Ishikawa (cell line): Measurements from ENCODE around the gene OTOP2.
A peak's percentile ranks its signal among the peaks of the same experiment; 100 is the strongest.

Experiments used
- CEBPB ChIP-seq: IDR thresholded peaks from 2 replicates; pipeline ENCODE4 v1.6.1; 2012
- CREB1 ChIP-seq: IDR thresholded peaks from 2 replicates; pipeline ENCODE4 v1.6.1; 2012; ENCODE audit warnings: low read depth
- EGR1 ChIP-seq: IDR thresholded peaks from 2 replicates; pipeline ENCODE4 v1.6.1; 2012
- EP300 ChIP-seq: IDR thresholded peaks from 2 replicates; pipeline ENCODE4 v1.6.1; 2012; ENCODE audit warnings: borderline replicate concordance
- FOXM1 ChIP-seq: IDR thresholded peaks from 2 replicates; pipeline ENCODE4 v1.6.1; 2012; ENCODE audit warnings: low read depth, borderline replicate concordance
- NFIC ChIP-seq: IDR thresholded peaks from 2 replicates; pipeline ENCODE4 v1.6.1; 2012
- RAD21 ChIP-seq: IDR thresholded peaks from 2 replicates; pipeline ENCODE4 v1.6.1; 2012; ENCODE audit warnings: low read depth
- REST ChIP-seq: IDR thresholded peaks from 2 replicates; pipeline ENCODE4 v1.6.1; 2012; ENCODE audit warnings: low read depth, mild to moderate bottlenecking
- TAF1 ChIP-seq: IDR thresholded peaks from 2 replicates; pipeline ENCODE4 v1.6.1; 2012; ENCODE audit warnings: low read depth, mild to moderate bottlenecking
- TCF12 ChIP-seq: IDR thresholded peaks from 2 replicates; pipeline ENCODE4 v1.6.1; 2012; ENCODE audit warnings: low read depth
- TEAD4 ChIP-seq: IDR thresholded peaks from 2 replicates; pipeline ENCODE4 v1.6.1; 2012
- YY1 ChIP-seq: IDR thresholded peaks from 2 replicates; pipeline ENCODE4 v1.6.1; 2012; ENCODE audit warnings: low read depth
- ZBTB7A ChIP-seq: IDR thresholded peaks from 2 replicates; pipeline ENCODE4 v1.6.1; 2012; ENCODE audit warnings: low read depth
- TF ChIP-seq, protein P1 (sequence below): IDR thresholded peaks from 2 replicates; pipeline ENCODE4 v1.6.1; 2012
- TF ChIP-seq, protein P2 (sequence below): IDR thresholded peaks from 2 replicates; pipeline ENCODE4 v1.6.1; 2012

The OTOP2 gene

DNA sequence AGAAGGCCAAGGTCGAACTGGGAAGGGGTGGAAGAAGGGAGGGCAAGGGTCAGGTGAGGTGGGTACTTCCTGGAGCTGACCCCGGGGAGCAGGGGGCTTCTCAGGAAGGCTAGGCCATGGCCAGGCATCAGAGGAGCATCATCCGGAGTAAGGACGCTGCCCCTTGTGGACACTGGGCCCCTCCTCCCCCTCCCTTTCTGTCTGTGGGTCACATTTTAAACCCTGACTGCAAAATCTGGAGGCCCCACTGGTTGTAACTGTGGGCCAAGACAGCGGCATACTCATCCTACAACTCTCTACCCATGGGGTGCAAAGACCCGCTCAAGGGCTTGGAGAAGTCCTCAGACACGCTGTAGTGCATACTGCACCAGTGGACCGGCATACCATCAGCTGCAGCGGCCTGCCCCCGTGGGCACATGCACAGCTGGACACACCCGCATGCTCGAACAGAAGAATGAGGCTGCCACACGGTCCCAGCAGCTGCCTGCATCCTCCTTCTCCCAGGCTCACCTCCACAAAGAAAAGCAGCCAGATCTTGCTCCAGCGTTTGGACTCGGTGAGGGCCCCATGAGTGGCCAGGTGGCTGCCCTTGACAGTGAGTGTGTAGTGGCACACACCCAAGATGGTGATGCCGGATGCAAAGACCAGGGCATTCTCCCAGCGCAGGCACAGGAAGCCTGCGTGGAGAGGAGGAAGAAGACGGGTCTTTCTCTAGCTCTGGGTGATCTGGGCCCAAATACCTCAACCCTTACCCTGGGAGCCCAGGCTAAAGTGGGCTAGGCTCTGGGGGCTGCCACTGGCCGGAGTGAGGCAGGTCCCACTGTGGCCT, 31.8 kb upstream of the OTOP2 start:
- TF ChIP-seq REST (no peak), ZBTB7A (no peak), CREB1 (no peak), TEAD4 (no peak), TCF12 (no peak), YY1 (no peak)

DNA sequence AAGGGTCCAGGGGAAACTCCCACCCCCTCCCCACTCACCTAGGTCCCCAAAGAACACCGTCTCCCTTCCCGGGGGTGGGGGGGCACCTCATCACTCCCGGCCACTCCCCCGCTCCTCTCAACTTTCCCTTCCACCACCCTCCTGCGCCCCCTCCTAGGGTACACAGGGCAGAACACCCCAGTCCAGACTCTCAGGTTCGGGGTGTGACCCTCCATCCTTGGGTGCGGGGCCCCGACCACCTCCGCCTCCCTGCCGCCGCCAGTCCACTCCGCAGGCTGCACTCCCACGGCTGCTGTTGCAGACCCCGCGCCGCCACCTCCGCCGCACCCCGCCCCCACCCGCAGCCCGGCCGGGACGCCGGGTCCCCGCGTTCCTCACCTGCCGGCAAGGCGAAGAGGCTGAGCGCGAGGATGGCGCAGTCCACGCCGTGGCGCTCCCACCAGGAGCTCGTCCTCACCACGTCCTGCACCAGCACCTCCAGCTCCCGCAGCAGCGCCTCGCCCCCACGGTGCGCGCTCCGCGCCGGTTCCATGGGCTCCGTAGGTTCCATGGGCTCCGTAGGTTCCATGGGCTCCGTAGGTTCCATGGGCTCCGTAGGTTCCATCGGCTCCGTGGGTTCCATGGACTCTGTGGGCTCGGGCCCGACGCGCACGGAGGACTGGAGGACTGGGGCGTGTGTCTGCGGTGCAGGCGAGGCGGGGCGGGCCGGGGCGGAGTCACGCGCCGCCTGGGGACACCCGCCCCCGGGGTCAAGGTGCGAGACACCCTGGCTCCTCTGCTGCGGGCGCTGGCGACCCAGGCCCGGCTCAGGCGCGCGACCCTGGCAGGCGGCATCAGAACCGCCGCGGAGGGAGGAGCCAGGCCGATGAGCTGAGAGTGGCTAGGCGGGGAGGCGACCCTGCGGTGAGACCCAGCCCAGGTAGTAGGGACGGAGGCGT, 30.8 kb upstream of the OTOP2 start, which contains the start of gene FADS6:
Gene FADS6 (minus strand): TSS at position 660 of the 938 bp plus-strand sequence. CDS start 38 bp downstream, at position 622.
- TF ChIP-seq, protein P1, sequence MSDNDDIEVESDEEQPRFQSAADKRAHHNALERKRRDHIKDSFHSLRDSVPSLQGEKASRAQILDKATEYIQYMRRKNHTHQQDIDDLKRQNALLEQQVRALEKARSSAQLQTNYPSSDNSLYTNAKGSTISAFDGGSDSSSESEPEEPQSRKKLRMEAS: no peak
- TF ChIP-seq, protein P2, sequence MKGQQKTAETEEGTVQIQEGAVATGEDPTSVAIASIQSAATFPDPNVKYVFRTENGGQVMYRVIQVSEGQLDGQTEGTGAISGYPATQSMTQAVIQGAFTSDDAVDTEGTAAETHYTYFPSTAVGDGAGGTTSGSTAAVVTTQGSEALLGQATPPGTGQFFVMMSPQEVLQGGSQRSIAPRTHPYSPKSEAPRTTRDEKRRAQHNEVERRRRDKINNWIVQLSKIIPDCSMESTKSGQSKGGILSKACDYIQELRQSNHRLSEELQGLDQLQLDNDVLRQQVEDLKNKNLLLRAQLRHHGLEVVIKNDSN: peak; percentile 30; the same call in 1 of the 2 replicates

DNA sequence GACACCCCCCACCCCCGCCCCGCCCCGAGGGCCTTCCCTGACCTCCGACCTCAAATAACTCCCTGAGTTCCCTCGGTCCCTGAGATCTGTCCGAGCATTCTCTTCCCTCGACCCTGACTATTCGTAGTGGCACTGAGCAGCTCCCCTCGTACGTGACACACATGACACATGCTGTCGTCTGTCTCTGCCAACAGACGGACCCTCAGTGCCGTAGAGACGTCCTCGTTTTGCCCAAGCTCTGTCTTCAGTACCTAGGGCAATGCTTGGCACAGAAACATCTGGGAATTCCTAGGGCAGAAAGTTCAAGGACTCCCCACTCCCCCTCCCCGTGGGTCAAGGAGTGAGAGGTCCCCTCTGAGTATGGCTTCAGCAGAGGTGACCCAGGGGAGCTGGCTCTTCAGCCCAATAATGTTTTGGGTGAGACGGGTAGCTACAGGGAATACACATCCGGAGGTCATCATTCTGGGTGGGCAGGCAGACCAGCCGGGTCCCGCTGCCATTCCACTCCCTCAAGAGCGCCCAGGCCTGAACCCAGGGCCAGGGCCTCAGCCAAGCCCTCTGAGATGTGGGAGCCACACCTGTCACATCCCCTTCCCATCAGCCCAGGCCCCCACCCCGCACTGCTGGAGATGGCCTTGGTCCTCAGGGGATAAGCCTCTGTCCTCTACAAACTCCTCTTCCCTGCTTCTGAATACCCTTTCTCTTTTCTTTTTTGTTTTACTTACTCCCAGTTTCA, 30.0 kb upstream of the OTOP2 start:
- TF ChIP-seq TAF1: no peak
- no peak for TF ChIP-seq CREB1
- TF ChIP-seq TCF12: no peak
- TF ChIP-seq, protein P1: no peak
- no peak for TF ChIP-seq RAD21
- no peak for TF ChIP-seq ZBTB7A
- TF ChIP-seq CEBPB: no peak
- no peak for TF ChIP-seq EGR1
- no peak for TF ChIP-seq REST
- no peak for TF ChIP-seq EP300
- no peak for TF ChIP-seq YY1
- TF ChIP-seq NFIC: no peak
- TF ChIP-seq TEAD4: no peak
- TF ChIP-seq FOXM1: no peak

DNA sequence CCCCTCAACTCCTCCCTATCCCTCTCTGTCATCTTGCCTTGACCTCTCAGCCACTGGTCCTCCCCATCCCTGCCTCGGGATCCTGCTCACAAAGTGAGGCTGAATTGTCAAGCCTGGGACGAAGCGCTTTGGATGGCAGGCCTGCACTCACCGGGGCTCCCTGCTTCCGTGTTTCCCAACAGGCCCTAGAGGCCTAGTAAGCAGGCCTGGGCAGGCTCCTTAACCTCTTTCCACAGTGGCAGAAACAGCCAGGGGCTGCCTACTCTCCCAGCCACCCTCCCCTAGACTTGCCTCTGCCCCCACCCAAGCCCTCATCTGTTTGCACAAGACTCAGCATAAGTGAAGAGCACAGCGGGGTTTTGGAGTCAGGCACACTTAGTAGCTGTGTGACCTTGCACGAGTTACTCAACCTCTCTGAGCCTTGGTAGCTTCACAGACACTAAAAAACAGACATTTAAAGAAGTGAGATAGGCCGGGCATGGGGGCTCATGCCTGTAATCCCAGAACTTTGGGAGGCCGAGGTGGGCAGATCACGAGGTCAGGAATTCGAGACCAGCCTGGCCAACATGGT, 25.6 kb upstream of the OTOP2 start:
- TF ChIP-seq REST: no peak
- TF ChIP-seq EGR1: no peak
- TF ChIP-seq, protein P2: no peak
- no peak for TF ChIP-seq TCF12
- TF ChIP-seq TAF1: no peak
- TF ChIP-seq CREB1: no peak
- no peak for TF ChIP-seq EP300
- no peak for TF ChIP-seq CEBPB
- no peak for TF ChIP-seq RAD21
